Large intestine (tissue), 3 donors: ENCODE results near the gene KCNQ1. TPM values are rescaled to one million over a fixed set of nuclear protein-coding genes. Genes with fewer than 3 reads are reported as not detected.

Experiments
- DNase-seq, 2 donors: peaks; one replicate each; pipeline versions ENCODE4 v3.0.0 to v3.0.0-alpha.2; 2013
- H3K27ac ChIP-seq: one replicate; pipeline ENCODE4 v1.5.1; 2013; ENCODE audit warnings: low read length
- H3K27me3 ChIP-seq: 2 replicates; pipeline ENCODE4 v1.6.1; 2013; ENCODE audit warnings: low read length; ENCODE audit not compliant: control insufficient read depth, insufficient read depth
- H3K36me3 ChIP-seq: 2 replicates; pipeline ENCODE4 v1.6.1; 2013; ENCODE audit warnings: low read length; ENCODE audit not compliant: control insufficient read depth, insufficient read depth
- H3K4me1 ChIP-seq: one replicate; pipeline ENCODE4 v1.6.1; 2013; ENCODE audit warnings: low read length; ENCODE audit not compliant: control insufficient read depth, insufficient read depth
- H3K4me3 ChIP-seq: one replicate; pipeline ENCODE4 v1.5.1; 2013; ENCODE audit warnings: low read length
- H3K9me3 ChIP-seq: one replicate; pipeline ENCODE4 v1.6.1; 2013; ENCODE audit warnings: mild to moderate bottlenecking, low read depth, low read length, moderate library complexity; ENCODE audit not compliant: control insufficient read depth
- WGBS: methylation state at CpG from one replicate; pipeline ENCODE4 v1.1.5; 2013; ENCODE audit warnings: low lambda C conversion rate; ENCODE audit not compliant: insufficient coverage; 5-methylcytosine and 5-hydroxymethylcytosine counted together
- polyA plus RNA-seq: library from polyadenylated mRNA; unstranded; fragments of 120-200 nt; gene quantifications from one replicate; pipeline ENCODE4 v1.2.1, GENCODE V29; 2013

KCNQ1 gene
- polyA plus RNA-seq, 1 donor, result 19.5 TPM

GRCh38 chr11:2835751-2836150, 390.9 kb downstream of the KCNQ1 start:
- H3K27me3 ChIP-seq, result no peaks in the 10 kb centered on the region
- WGBS, result no CpG with 5 or more reads among the region's 17 CpGs
- DNase-seq, result no peak
- peak overlapping the region; percentile 85 for H3K27ac ChIP-seq
- no peak overlapping the region for H3K4me3 ChIP-seq
- H3K9me3 ChIP-seq, result peaks cover 10% of the 10 kb centered on the region
- H3K4me1 ChIP-seq, result peaks cover 64% of the 10 kb centered on the region
- no peaks in the 10 kb centered on the region for H3K36me3 ChIP-seq

DNA sequence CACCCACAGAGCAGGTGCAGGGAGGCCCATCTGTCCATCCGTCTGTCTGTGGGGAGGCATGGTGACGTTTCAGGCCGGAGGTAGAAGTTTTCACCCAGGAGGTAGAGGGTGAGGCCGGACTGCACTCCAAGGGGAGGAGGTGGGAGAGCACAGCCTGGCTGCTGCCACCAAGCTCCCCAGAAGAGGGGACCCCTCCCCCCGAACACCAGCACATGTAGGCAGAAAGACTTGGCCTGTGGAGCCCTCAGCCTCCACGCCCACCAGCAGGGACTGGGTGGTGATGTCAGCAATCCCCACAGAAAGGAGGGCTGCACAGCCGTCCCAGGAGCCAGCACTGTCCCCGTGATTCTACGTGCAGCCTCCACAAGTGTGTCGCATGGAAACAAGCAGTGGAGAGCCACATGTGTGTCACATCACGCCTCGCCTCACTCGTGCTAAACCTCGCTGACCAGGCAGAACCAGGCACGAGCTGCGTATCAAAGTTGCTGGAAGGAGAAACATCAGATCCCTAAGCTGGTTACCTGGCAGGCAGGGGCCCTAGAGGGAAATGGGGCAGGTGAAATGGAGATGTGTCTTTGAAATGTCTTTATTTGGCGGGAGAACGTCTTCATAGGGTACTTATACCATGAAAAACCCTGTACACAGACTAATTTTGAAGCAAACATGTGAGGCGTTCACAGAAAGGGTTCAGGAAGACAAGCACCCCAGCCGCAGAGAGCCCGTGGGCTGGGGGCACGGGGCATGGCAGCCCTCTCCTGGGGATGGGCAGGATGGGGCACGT, 391.7 kb downstream of the KCNQ1 start:
- H3K27ac ChIP-seq, result peak overlapping the region; percentile 85
- peaks cover 10% of the 10 kb centered on the region for H3K9me3 ChIP-seq
- no peaks in the 10 kb centered on the region for H3K36me3 ChIP-seq
- H3K4me3 ChIP-seq, result no peak overlapping the region
- WGBS, result no CpG with 5 or more reads among the region's 23 CpGs
- peak in 1 of 2 donors; percentile 34 for DNase-seq
- no peaks in the 10 kb centered on the region for H3K27me3 ChIP-seq
- peaks cover 72% of the 10 kb centered on the region for H3K4me1 ChIP-seq

DNA sequence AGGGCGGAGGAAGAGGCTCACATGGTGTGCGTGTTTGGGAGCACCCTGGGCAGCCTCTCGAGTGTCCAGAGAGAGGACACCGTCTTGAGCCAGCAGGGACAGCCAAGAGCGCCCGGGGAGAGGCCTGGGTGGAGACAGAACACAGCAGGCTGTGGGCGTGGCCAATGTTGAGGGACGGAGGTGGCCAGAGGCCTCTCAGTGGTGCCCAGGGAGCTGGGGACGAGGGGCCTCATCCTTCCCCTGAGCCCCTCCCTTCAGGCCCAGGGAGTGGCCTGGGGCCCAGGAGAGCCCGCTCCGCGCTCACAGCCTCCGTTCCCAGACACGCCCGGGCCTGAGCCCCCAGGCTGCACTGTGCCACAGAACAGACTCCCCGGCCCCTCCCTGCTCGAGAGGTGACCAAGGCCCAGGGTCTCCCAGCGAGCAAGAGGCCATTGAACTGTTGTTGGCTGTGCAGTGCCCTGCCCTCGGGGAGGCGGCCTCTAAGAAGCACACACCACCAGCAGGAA, 392.3 kb downstream of the KCNQ1 start:
- H3K36me3 ChIP-seq, result no peaks in the 10 kb centered on the region
- H3K4me1 ChIP-seq, result peaks cover 72% of the 10 kb centered on the region
- peak; percentile 97 to 98 for DNase-seq
- WGBS, result no CpG with 5 or more reads among the region's 20 CpGs
- peaks cover 10% of the 10 kb centered on the region for H3K9me3 ChIP-seq
- H3K27ac ChIP-seq, result peak overlapping the region; percentile 85
- H3K4me3 ChIP-seq, result no peak overlapping the region
- no peaks in the 10 kb centered on the region for H3K27me3 ChIP-seq

DNA sequence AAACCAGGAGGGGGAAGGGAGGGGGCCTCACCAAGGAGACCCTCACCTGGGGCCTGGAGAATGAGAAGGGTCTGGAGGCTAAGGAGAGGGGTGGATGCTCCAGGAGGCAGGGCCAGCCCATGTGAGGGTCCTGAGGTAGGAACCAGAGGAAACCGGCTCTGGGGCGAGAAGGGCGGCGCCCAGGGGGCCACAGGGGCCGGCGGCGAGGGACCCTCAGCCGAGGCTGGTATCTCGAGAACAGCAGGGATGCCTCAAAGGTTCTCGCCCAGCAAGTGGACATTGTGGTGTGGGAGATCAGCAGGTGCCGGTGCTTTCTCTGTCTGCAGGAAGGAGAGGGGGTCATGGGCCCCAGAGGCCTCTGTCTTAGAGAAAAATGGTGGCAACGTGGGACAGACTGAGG, 392.8 kb downstream of the KCNQ1 start:
- Histone ChIP-seq H3K27me3 (no peaks in the 10 kb centered on the region), H3K4me1 (peaks cover 72% of the 10 kb centered on the region)
- no CpG with 5 or more reads among the region's 12 CpGs for WGBS

GRCh38 chr11:2838091-2838490, 393.3 kb downstream of the KCNQ1 start:
- WGBS, result no CpG with 5 or more reads among the region's 11 CpGs
- H3K36me3 ChIP-seq, result no peaks in the 10 kb centered on the region
- peaks cover 12% of the 10 kb centered on the region for H3K9me3 ChIP-seq
- peak in 1 of 2 donors; percentile 32 for DNase-seq
- H3K4me1 ChIP-seq, result peaks cover 72% of the 10 kb centered on the region
- H3K4me3 ChIP-seq, result no peak overlapping the region
- peak overlapping the region; percentile 85 for H3K27ac ChIP-seq
- H3K27me3 ChIP-seq, result no peaks in the 10 kb centered on the region

More for the DNA sequence above, 392.8 kb downstream of the KCNQ1 start:
- H3K4me3 ChIP-seq, result no peak overlapping the region
- no peak for DNase-seq
- peak overlapping the region; percentile 85 for H3K27ac ChIP-seq
- peaks cover 10% of the 10 kb centered on the region for H3K9me3 ChIP-seq
- H3K36me3 ChIP-seq, result no peaks in the 10 kb centered on the region

DNA sequence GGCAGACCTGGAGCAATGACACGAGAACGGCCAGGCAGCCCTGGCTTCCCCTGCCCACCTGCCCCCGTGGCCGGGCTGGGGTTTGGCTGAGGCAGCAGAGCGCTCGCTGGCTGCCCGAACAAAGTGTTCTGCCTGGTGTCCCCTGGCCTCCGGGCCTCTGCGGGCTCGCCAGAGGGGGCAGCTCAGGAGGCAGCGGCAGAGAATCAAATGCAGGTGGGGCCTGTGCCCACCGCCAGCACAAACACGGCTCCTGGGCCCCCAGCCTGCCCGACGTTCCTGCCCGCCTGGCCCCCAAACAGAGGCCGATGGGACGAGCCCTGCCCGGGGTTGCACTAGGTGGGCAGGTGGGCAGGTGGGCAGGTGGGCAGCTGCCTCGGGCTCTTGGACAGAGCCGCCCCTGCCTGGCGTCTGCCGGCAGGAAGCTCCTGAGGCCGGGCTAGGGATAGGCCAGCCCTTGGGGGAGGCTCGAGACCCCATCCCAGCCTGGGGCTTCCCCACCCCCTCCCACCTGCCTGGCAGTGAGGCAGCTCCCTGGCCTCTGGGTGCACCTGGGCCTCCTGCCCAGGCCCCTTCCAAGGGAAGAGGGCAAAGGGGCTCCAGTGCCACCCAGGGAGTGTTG, 394.0 kb downstream of the KCNQ1 start:
- no CpG with 5 or more reads among the region's 25 CpGs for WGBS
- H3K4me3 ChIP-seq, result no peak overlapping the region
- no peaks in the 10 kb centered on the region for H3K27me3 ChIP-seq
- peaks cover 72% of the 10 kb centered on the region for H3K4me1 ChIP-seq
- H3K9me3 ChIP-seq, result peaks cover 12% of the 10 kb centered on the region
- no peaks in the 10 kb centered on the region for H3K36me3 ChIP-seq
- peak overlapping the region; percentile 85 for H3K27ac ChIP-seq
- no peak for DNase-seq

- Histone ChIP-seq H3K27ac (peak overlapping the region; percentile 85), H3K4me3 (no peak overlapping the region), H3K27me3 (no peaks in the 10 kb centered on the region), H3K36me3 (no peaks in the 10 kb centered on the region), H3K9me3 (peaks cover 12% of the 10 kb centered on the region), H3K4me1 (peaks cover 68% of the 10 kb centered on the region)
- DNase-seq, result peak; percentile 67 to 92
- no CpG with 5 or more reads among the region's 23 CpGs for WGBS
Observed at GRCh38 chr11:2839395-2839943, 394.7 kb downstream of the KCNQ1 start.

GRCh38 chr11:2841411-2842190, 396.8 kb downstream of the KCNQ1 start:
- no CpG with 5 or more reads among the region's 26 CpGs for WGBS
- no peak overlapping the region for H3K4me3 ChIP-seq

DNA sequence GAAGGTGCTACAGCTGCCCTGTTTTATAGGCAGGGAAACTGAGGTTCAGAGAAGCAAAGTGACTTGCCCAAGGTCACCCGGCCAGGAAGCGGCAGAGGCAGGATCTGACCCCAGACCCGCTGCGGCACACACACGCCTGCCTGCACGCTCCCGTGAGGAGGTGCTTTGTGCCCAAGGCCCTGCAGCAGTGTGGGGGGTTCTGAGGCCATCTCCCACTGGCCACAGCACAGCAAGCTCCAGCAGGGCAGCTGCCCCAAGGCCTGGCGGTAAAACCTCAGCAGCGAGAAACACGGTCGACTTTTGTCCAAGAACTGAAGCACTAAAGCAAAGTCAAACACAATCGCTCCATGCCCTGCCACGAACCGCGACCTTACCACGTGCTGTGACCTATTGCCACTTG, 398.1 kb downstream of the KCNQ1 start:
- Histone ChIP-seq H3K27ac (no peak overlapping the region), H3K27me3 (no peaks in the 10 kb centered on the region), H3K4me1 (peaks cover 34% of the 10 kb centered on the region), H3K9me3 (peaks cover 10% of the 10 kb centered on the region), H3K4me3 (no peak overlapping the region), H3K36me3 (no peaks in the 10 kb centered on the region)
- WGBS, result no CpG with 5 or more reads among the region's 16 CpGs
- DNase-seq, result no peak

More at GRCh38 chr11:2841411-2842190, 396.8 kb downstream of the KCNQ1 start:
- H3K36me3 ChIP-seq, result no peaks in the 10 kb centered on the region
- no peak overlapping the region for H3K27ac ChIP-seq
- no peak for DNase-seq
- H3K27me3 ChIP-seq, result no peaks in the 10 kb centered on the region
- peaks cover 47% of the 10 kb centered on the region for H3K4me1 ChIP-seq
- peaks cover 12% of the 10 kb centered on the region for H3K9me3 ChIP-seq

DNA sequence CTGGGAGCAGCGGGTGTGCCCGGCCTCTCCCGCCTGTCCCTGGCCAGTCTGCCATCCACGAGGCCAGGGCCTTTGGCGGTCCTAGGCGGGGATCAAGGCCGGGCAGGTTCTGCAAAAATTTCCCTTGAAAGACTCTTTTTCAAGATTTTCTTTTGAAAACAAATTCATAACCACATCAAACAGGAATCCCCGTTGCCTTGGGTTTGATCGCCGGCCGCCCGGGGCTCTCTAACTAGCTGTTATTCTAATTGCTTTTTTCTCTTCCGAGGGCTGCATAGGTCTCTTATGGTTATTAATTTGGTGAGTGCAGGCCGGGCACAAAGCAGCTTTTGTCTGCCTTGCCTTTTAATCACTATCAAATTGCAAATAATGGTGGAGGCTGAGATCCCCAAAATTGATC, 398.7 kb downstream of the KCNQ1 start:
- WGBS, result no CpG with 5 or more reads among the region's 14 CpGs
- Histone ChIP-seq H3K4me3 (no peak overlapping the region), H3K9me3 (peaks cover 6% of the 10 kb centered on the region), H3K27me3 (no peaks in the 10 kb centered on the region), H3K27ac (no peak overlapping the region), H3K4me1 (peaks cover 28% of the 10 kb centered on the region), H3K36me3 (no peaks in the 10 kb centered on the region)
- DNase-seq, result no peak
